ENCODE measurements around the gene STX10.

DNA sequence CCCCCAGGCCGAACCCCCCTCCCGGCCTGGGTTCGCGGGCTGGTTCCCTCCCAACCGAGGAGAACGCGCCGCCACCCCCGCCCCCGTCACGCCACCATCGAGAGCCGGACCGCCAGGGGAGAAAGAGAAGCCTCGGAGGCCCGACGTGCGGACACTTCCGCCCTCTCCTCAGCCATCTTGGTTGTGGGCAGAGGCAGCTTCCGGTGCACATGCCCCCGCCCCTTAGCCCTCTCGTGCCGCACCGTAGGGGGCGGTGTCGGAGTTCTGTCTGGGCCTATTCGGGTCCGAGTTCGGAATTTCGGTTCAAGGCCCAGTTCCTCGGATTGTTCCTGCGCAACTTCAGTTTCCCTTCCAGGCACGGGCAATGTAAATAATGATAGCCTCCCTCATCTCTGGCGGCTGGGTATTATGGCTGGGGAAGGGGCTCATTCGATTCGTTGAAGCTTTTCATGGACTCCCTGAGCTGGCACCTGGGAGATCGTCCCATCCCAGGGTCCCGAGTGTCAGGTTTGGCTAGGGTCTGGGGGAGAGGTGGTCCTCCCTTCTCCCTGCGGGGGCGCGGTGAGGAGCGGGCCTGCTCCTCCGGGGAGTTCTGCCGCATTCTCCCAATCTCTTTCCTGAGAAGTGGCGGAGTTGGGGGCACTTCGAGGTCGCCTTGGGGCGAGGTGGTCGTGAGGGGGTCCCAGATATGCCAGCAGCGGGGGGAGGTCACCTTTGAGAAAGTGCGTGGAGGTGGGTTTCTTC lies at the start of gene STX10, which contains the start of gene IER2:
- TF ChIP-seq, protein P1, sequence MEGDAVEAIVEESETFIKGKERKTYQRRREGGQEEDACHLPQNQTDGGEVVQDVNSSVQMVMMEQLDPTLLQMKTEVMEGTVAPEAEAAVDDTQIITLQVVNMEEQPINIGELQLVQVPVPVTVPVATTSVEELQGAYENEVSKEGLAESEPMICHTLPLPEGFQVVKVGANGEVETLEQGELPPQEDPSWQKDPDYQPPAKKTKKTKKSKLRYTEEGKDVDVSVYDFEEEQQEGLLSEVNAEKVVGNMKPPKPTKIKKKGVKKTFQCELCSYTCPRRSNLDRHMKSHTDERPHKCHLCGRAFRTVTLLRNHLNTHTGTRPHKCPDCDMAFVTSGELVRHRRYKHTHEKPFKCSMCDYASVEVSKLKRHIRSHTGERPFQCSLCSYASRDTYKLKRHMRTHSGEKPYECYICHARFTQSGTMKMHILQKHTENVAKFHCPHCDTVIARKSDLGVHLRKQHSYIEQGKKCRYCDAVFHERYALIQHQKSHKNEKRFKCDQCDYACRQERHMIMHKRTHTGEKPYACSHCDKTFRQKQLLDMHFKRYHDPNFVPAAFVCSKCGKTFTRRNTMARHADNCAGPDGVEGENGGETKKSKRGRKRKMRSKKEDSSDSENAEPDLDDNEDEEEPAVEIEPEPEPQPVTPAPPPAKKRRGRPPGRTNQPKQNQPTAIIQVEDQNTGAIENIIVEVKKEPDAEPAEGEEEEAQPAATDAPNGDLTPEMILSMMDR (IDR thresholded peaks at IDR 0.05; ENCODE audit: low read depth, low read length, poor library complexity, severe bottlenecking) = peak; percentile 56
- TF ChIP-seq EZH2phosphoT487 (IDR thresholded peaks at IDR 0.05; ENCODE audit: borderline replicate concordance, low read length) = no peak

Data from DOHH2 (cell line).